Epidermal melanocyte (primary cell): Measurements from ENCODE around the gene CREBBP.

Source experiments
- DNase-seq: peaks from one replicate; pipeline ENCODE4 v3.0.0; 2011; ENCODE audit warnings: low spot score; ENCODE audit not compliant: insufficient read length

The CREBBP gene

DNA sequence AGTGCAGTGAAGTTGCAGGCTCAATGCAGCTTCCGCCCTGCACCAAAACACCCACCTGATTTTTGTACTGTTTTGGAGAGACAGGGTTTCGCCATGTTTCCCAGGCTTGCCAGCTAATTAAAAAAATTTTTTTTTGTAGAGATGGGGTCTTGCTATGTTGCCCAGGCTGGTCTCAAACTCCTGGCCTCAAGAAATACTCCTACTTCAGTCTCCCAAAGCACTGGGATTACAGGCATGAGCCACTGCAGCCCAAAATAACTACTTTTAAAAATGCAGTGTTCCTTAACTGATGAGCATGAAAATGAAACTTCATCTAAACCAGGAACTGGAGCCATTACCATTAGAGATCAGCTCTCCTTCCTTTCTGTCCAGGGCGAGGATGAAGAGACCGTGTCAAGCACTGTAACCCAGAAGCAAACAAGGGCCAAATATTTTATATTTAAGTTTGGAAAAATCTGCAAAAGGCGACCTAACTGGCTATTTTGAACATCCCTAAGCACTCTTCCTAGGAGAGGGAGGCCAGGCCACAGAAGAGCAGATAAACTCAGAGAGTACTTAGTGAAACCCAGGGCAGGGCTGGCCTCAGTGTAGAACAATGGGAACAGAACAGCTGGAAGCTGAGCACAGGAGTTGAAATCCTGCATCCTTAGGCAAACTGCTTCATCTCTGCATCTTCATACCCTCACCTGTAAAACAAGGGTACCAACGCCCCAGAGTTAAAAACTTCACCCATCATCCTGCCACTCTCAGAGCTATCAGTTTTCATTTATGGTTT lies 24.0 kb downstream of the CREBBP start:
- DNase-seq = no peak

DNA sequence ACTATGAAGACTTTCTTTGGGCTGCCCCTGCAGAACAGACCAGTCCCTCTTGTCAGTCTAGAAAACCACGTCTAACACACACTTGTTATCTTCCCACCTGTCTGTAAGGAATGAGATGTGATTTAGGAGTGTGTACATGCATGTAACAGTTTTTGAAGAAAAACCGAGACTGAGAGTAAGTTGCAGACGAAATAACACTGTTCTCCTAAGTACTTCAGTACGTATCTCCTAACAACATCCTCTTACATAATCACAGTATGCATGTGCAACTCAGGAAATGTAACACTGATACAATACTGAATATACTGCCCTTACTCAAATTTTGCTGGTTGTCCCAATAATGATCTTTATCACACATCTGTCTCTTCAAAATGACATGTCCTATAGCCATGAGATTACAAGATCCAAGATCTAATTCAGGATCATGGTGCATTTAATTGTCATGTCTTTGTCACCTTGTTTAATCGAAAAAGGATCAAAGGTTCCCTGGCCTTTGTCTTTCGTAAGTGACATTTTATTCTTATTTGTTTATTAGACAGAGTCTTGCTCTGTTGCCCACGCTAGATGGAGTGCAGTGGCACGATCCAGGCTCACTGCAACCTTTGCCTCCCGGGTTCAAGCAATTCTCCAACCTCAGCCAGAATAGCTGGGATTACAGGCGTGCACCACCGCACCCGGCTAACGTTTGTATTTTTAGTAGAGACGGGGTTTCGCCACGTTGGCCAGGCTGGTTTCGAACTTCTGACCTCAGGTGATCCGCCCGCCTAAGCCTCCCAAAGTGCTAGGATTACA lies 25.6 kb downstream of the CREBBP start:
- DNase-seq = no peak

DNA sequence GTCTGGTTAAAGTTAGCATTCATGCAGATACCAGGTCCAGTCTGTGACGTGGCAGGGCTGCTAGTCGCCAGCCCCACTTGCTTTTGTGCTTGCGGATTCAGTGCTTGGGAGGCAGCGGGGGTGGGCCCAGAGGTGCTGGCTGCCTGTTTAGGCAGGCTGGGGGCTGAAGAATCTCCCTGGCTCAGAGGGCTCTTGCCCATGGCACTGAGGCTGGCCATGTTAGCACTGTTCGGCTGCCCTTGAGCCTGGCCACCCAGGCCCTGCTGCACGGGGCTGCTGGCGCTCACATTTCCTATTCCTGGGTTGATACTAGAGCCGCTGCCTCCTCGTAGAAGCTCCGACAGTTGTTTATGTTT lies 30.0 kb downstream of the CREBBP start:
- no peak for DNase-seq

DNA sequence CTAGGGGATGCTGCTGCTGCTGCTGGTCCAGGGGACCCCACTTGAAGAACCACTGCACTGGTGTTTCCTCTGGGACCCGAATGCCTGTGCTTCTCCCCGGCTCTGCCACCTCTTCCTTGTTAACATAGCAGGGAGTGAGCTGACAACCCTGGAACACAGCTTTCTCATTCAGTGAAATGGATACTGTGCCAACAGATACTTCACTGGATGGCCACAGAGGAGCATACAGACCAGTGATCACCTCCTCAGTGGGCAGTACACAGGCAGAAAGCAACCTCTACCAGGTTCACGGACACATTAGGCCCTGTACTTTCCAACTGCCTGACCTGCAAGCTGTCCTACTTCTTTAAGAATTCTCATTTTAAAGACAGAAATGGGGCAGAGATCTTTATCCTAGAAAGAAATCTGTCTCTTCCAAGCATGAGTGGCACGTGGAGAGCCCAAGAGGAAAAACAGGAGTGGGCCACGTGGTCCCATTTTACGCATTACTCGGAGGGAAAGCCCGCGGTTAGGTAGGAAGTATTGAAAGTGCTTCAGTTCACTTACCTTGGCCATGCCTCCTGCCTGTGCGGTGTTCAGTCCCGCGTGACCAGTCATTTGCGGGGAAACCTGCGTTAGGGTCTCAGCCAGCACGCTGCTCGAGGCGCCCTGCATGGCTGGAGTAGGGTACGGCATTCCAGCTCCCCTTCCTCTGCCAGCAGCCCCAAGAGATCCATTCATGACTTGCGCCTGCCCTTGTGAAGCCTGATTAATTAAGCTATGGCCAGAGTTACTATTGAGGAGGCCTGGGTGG lies 30.6 kb downstream of the CREBBP start:
- DNase-seq = no peak

DNA sequence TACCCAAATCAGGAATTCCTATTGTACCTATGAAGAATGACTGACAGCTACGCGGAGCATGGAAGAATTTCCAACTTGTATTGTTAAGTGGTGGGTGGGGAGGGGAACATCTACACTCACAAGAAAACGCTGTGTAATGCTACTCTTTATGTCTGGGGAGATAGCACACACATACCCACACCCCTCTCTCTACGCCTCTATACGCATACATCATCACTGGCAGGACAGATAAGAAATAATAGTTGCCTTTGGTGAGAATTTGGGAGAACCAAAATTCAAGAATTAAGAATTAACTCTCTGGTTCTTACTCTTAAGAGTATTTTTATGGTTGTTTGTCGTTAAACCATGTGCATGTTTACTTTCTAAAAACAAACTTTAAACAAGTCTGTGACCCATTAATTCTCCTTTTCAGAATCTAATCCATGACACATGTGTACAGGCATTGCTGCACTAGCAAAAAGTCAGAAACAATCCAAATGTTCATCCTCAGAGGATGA lies 33.9 kb downstream of the CREBBP start:
- no peak for DNase-seq

DNA sequence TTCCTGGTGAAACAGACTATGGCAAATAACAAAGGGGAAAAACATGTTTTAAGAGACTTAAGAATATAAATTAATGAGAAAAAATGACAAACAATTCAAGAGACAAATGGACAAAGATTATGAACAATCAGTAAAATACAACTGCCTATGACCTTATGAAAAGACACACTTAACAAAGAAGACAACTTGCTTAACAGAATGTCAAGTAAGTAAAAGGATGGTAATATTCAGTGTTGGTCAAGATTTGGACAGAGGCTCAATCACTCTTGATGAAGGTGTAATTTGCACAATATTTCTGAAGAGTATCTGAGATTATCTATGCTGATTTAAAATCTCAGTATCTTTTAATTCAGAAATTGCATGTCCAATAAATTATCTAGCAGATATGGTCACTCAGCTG lies 34.4 kb downstream of the CREBBP start:
- DNase-seq = no peak

DNA sequence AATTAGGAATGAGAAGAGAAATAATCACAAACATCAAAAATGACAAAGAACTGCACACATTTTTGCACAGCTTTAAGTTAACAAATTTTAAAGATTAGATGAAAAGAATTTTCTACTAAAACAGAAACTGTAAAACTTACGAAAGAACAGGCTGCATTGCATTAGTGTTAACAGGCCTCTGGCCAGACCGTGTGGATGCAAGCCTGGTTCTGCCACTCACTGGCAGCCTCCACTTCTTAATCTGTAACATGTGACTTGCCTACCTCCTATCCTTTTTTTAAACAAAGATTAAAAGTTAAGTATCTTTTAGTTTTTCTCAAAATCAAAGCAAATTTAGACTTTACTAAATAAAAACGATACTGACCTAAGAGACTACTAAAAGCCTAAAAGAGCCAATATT lies 37.5 kb downstream of the CREBBP start:
- DNase-seq = no peak

DNA sequence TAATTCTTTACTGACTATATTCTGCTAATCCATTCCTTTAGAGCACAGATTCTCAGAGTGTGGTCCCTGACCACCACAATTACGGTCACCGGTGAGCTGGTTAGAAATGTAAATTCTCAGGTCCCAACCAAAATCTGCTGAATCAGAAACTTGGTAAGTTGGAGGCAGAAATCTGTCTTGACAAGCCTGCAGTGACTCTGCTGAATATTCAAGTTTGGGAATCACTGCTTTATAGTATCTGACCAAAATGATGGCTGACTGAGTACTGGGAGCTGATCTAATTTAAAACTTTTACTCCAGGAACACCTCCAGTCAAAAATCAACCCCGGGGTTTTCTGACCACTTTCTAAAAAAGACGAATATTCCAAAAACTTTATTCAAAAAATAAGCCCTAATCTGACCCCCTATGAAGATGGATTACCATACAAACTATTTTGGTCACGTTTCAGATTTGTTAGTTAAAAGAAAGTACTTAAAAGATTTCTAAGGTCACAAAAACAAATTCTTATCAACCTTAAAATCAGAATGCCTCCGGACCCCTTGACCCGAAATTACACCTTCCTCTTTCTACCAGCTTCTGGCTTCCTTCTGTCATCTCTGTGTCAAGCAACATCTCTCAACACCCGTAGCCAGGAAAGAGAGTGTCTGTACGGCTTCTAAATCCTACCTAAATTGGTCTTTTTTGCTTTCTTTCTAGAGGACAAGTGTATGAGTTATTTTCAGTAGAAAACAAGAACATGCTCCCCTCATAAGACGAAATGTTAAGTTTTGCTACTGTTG lies 38.6 kb downstream of the CREBBP start:
- DNase-seq = no peak

DNA sequence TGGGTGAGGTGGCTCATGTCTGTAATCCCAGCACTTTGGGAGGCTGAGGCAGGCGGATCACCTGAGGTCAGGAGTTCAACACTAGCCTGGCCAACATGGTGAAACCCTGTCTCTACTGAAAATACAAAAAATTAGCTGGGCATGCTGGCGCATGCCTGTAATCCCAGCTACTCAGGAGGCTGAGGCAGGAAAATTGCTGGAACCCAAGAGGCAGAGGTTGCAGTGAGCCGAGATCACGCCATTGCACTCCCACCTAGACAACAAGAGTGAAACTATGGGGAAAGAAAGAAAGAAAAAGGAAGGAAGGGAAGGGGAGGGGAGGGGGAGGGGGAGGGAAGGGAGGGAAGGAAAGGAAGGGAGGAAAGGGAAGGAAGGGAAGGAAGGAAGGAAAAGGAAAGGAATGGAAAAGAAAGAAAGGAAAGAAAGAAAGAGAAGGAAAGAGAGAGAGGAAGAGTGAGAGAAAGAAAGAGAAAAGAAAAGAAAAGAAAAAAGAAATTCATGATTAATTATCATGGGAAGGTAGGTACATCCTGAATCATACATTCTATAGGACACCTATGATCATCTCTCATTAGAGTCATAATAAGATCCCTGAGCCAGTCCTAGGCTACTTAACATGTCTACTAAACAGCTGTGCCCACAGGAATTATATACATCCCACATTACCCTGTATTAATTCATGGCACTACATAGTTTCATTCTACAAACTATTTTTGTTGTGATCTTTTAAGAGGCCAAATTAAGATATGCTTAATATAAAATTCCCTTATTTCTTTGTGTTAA lies 40.9 kb downstream of the CREBBP start:
- DNase-seq = no peak

DNA sequence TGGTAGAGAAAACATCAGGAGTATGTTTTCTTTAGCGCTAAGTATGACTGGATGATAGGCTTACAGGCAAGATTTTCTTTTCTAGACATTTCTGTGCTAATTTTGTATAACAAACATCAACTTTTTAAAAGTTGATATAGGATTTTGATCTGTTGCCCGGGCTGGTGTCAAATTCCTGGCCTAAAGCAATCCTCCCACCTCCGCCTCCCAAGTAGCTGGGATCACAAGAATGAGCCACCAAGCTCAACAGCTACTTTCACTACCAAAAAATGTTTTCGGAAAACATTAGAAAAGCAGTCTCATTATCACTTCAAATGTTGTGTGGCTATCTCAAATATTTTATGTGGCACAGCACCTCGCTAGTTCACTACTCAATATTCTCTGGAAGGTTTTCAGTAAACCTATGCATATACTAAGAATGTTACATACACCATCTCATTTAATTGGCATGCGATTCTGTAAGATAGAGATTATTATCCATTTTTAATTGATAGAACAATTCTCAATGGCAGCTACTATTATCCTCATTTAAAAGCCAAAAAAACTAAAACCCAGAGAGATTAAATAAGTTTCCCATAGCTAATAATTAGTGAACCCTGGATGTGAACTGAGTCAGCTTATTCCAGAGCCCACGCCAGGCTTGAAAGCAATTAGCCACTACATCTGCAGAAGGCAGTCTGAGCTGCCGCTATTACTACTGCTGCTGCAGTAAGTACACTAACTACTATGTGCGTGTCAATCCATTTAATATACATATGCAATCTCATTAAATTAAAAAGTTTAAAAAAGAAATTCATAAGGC lies 41.7 kb downstream of the CREBBP start:
- DNase-seq = no peak

DNA sequence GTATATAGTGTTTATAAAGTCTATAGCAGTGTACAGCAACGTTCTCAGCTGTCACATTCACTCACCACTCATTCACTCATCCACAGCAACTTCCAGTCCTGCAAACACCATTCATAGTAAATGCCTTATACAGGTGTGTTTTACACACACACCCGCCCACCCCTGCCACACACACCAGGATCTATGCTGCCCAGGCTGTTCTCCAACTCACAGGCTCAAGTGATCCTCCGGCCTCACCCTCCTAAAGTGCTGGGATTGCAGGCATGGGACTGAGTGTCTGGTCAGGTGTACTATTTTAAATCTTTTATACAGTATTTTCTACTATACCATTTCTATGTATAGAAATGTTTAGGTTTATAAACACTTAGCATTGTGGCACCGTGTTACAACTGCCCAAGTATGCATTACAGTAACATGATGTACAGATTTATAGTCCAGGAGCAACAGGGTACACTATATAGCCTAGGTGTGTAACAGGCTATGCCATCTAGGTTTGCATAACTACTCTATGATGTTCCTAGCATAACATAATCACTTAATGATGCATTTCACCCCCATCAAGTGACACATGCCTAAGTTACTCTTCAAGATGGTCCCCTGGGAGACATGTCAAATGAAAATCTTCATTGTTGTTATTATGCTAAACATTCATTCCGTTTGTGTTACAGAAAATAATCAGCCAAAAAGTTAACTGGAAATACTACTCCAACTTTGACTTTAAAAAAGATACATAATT lies 42.5 kb downstream of the CREBBP start:
- DNase-seq = no peak

DNA sequence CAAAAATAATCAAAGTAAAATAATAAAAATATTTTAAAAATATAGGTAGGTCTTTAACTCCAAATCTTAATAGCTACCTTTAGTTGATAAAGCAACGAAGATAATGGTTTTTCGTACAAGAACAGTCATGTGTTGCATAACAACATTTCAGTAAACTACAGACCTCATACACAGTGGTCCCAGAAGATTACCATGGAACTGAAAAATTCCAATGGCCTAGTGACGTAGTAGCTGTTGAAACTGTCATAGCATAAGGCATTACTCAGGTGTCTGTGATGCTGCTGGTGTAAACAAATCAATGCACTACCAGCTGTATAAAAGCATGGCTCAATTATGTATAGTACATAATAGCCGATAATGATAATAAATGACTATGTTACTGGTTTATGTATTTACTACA lies 43.9 kb downstream of the CREBBP start:
- DNase-seq = no peak

DNA sequence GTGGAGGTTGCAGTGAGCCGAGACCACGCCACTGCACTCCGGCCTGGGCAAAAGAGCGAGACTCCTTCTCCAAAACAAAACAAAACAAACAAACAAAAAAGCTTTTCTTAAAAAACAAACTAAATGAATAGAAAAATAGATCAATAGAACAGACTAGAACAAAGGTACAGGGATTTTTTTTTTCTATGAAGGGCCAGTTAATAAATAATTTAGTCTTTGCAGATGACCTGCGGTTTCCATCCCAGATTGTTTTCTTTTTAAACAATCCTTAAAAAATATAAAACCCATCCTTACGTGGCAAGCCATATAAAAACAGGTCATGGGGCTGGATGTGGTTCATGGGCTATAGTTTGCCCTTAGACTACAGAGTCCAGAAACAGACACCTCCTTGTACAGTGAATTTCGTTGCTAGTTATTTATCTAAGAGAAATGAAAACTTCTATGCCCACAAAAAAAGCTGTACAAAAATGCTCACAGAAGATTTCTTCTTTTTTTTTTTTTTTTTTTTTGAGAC lies 45.4 kb downstream of the CREBBP start:
- DNase-seq = no peak

DNA sequence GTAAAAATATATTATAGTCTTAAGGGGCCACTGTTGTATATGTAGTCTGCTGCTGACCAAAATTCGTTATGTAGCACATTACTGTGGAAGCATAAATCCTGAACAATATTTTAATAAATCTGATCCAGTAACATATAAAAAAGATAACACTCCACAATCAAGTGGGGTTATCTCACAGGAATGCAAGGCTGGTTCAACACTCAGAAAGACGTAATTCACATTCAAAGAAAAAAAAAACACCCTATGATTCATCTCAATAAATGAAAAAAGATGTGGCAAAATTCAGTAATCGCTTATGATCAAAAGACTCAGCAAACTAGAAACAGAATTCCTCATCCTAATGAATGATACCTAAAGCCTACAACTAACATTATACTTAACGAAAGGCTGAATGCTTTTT lies 47.8 kb downstream of the CREBBP start:
- no peak for DNase-seq

DNA sequence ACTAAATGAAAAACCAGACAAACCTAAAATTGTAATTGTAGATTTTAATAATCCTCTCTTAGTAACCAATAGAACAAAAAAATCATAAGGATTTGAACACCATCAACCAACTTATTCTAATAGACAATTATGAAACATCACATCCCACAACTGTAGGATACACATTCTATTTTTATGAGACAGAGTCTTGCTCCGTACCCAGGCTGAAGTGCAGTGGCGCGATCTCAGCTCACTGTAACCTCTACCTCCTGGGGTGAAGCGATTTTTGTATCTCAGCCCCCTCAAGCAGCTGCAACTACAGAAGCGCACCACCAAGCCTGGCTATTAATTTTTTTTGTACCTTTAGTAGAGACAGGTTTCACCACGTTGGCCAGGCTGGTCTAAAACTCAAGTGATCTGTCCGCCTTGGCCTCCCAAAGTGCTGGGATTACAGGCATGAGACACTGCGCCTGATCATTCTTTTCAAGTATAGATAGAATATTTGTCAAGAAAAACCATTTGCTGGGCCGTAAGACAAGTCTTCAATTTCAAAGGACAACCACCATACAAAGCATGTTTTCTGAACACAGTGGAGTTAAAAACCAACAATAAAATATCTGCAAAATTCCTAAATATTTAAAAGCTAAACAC lies 49.8 kb downstream of the CREBBP start:
- no peak for DNase-seq

DNA sequence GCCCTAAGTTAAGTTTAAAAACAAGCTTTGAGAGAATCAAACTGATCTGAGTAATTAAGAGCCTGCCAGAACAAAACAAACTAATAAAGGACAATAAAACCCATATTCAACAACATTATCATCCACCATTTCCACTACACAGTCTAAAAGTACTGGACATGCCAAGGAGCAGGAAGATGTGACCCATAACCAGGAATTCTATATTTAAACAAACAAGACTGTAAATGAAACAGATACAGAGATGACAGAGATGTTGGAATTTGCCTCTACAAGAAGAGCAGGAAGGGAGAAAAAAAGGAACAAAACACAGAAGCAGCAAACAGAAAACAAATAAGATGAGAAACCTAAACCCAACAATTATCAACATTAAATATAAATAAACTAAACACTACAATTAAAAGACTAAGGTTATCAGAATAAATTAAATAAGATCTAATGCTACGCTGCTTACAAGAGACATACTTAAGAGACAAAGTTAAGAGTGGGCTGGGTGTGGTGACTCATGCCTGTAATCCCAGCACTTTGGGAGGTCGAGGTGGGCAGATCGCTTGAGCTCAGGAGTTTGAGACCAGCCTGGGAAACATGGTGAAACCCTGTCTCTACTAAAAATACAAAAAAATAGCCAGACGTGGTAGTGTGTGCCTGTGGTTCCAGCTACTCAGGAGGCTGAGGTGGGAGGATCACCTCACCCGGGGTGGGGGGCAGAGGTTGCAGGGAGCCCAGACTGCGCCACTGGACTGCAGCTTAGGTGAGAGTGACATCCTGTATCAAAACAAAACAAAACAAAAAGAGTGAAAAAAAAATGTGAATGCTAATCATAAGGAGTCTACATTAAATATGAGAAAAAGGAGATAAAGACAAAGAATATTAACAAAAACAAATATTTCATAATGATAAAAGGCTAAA lies 50.6 kb downstream of the CREBBP start:
- no peak for DNase-seq

DNA sequence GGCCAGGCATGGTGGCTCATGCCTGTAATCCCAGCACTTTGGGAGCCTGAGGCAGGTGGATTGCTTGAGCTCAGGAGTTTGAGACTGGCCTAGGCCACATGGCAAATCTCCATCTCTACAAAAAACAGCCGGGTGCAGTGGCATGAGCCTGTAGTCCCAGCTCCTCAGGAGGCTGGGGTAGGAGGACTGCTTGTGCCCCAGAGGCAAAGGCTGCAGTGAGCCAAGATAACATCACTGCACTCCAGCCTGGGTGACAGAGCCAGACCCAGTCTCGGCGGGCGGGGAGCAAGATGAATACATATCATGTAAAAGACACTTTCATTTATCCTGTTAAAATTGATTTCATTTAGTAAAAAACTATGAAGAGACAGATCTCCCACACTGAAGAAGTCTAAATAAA lies 54.6 kb downstream of the CREBBP start:
- DNase-seq = no peak
